IgD-negative memory B cell (primary cell): ENCODE measurements around the gene CPT1A. TPM values are rescaled to one million over a fixed set of nuclear protein-coding genes. Genes with fewer than 3 reads are reported as not detected.

Source experiments
- H3K27ac Mint-ChIP-seq, 3 donors: one replicate each; pipeline ENCODE4 v1.8.0; 2020 to 2022; ENCODE audit warnings: mild to moderate bottlenecking in 3 of 3, mixed read lengths in 3 of 3, moderate library complexity in 1 of 3
- H3K27me3 Mint-ChIP-seq: one replicate; pipeline ENCODE4 v1.8.0; 2021; ENCODE audit warnings: mixed read lengths
- H3K36me3 Mint-ChIP-seq: one replicate; pipeline ENCODE4 v1.8.0; 2020; ENCODE audit warnings: mild to moderate bottlenecking, mixed read lengths
- H3K4me1 Mint-ChIP-seq, 3 donors: one replicate each; pipeline ENCODE4 v1.8.0; 2020 to 2022; ENCODE audit warnings: mixed read lengths in 3 of 3, mild to moderate bottlenecking in 1 of 3
- H3K4me3 Mint-ChIP-seq, 4 donors: one replicate each; pipeline ENCODE4 v1.8.0; 2020 to 2022; ENCODE audit warnings: mild to moderate bottlenecking in 4 of 4, mixed read lengths in 4 of 4, moderate library complexity in 3 of 4
- H3K9me3 Mint-ChIP-seq, 3 donors: one replicate each; pipeline ENCODE4 v1.8.0; 2020 to 2021; ENCODE audit warnings: mixed read lengths in 3 of 3, mild to moderate bottlenecking in 1 of 3
- polyA plus RNA-seq: library from polyadenylated mRNA; unstranded; fragments of 300-500 nt; fragmentation: Illumina TruSeq; gene quantifications from one replicate; pipeline ENCODE4 v1.2.3, GENCODE V29; 2021

Gene CPT1A
- polyA plus RNA-seq, 1 donor from 2014 or later = 5.8 TPM

DNA sequence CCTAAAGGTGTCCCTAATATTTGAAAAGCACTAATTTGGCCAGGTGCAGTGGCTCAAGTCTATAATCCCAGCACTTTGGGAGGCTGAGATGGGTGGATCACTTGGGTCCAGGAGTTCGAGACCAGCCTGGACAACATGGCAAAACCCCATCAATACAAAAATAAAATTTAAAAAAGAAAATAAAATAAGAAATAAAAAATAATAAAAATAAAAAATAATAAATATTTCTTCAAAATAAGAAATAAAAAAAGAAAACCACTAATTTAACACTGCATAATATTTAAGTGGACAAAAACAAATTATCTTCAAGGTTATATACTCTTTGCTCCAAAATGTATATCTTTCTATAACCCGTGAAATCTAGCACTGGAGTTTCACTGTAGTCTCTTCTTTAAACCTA lies 32.9 kb downstream of the CPT1A start:
- H3K27ac Mint-ChIP-seq = no peak overlapping the region
- H3K4me1 Mint-ChIP-seq = peaks cover 0 to 5% (median 0%) of the 10 kb centered on the region in 3 donors
- H3K4me3 Mint-ChIP-seq = no peak overlapping the region
- peaks cover 5% of the 10 kb centered on the region for H3K36me3 Mint-ChIP-seq
- no peaks in the 10 kb centered on the region for H3K27me3 Mint-ChIP-seq
- H3K9me3 Mint-ChIP-seq = no peaks in the 10 kb centered on the region

- H3K27ac Mint-ChIP-seq = no peak overlapping the region
- H3K27me3 Mint-ChIP-seq = no peaks in the 10 kb centered on the region
- no peak overlapping the region for H3K4me3 Mint-ChIP-seq
- H3K9me3 Mint-ChIP-seq = no peaks in the 10 kb centered on the region
- no peaks in the 10 kb centered on the region for H3K36me3 Mint-ChIP-seq
- H3K4me1 Mint-ChIP-seq = peaks cover 0 to 3% (median 0%) of the 10 kb centered on the region in 3 donors
Measured at GRCh38 chr11:68806931-68807844, 34.5 kb downstream of the CPT1A start.

DNA sequence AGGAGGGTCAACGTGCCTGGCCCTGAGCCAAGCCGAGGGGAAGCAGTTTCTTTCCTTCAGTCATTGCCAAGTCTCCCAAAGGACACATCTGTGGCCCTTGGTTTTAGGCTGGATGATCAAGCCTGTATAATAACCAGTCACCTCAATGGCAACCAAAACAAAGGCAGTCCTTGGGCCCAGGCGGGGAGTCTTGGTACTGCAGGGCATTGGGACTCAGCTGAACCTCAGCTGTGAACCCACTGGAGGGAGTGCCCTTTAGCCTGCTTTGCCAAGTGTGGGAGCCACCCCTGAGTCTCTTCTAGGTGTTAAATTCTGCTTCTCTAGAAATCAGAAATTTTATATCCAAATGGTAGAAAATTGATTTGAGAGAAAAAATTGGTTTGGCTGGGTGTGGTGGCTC lies 36.9 kb downstream of the CPT1A start:
- H3K4me1 Mint-ChIP-seq = peaks cover 0 to 3% (median 0%) of the 10 kb centered on the region in 3 donors
- H3K27ac Mint-ChIP-seq = no peak overlapping the region
- no peaks in the 10 kb centered on the region for H3K27me3 Mint-ChIP-seq
- H3K9me3 Mint-ChIP-seq = no peaks in the 10 kb centered on the region
- H3K36me3 Mint-ChIP-seq = peaks cover 3% of the 10 kb centered on the region
- H3K4me3 Mint-ChIP-seq = no peak overlapping the region

DNA sequence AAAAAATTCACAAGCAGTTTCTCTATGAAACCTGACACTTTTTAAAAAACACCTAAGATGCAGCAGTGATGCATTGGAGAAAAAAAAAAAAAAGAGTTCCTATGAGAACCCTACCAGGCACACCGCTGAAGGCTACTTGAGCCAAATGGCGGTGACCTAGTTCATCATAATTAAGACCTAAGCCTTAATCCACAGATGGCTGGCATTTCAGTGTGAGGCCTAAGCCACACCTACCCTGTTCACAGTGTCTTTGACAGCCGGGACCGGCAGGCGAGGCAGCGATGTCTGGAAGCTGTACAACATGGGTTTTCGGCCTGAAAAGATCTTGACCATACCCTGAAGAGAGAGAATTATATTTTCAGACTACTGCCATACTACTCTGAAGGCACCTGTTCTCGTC lies 38.0 kb downstream of the CPT1A start:
- Mint-ChIP-seq H3K9me3 (no peaks in the 10 kb centered on the region), H3K4me1 (no peaks in the 10 kb centered on the region), H3K36me3 (peaks cover 3% of the 10 kb centered on the region), H3K27ac (no peak overlapping the region), H3K27me3 (no peaks in the 10 kb centered on the region), H3K4me3 (no peak overlapping the region)

DNA sequence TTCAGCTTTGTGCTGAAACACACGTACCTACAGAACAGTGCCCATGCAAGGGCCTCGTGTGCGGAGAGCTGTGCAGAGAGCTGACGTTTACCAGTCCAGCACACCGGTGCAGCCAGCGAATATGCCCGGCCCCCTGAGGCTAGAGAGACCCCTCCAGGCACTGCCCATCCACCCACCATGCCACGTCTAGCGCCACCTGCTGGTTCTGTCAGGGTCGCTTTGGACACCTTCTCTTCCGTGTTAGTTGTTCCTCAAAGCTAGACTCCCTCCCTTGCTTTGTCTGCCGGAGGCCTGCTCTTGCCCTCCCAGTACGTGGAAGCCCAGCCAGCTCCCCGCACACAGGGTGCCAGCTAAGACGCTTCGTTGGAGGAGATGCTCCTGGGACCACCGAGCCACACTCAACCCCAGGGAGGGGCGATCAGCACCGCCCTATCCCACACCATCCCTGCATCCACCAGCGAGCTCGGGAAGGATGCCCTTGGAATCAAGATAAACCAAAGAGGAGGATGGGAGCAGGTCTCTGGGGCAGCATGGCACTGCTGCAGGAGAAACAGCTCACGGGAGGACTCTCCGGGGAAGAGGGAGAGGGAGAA lies 43.4 kb downstream of the CPT1A start:
- no peaks in the 10 kb centered on the region for H3K4me1 Mint-ChIP-seq
- H3K36me3 Mint-ChIP-seq = peaks cover 7% of the 10 kb centered on the region
- H3K27ac Mint-ChIP-seq = no peak overlapping the region
- H3K4me3 Mint-ChIP-seq = no peak overlapping the region
- no peaks in the 10 kb centered on the region for H3K27me3 Mint-ChIP-seq
- H3K9me3 Mint-ChIP-seq = no peaks in the 10 kb centered on the region

DNA sequence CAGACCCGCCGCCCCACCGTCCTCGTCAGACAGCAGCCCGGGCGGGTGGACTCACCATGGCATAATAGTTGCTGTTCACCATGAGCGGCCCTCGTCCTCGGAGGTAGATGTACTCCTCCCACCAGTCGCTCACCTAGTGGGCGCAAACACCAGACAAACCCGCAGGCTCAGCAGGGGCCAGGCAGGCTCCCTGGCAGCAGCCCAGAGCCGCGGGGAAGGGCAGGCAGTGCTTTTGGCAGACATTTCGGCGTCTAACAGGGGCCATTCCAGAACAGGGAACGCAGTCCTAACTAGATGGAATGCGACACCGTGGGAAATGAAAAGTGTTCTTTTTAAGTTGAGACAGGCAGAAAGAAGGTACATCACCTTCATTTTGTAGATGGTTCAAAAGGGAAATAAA lies 44.9 kb downstream of the CPT1A start:
- no peak overlapping the region for H3K27ac Mint-ChIP-seq
- H3K4me3 Mint-ChIP-seq = no peak overlapping the region
- H3K4me1 Mint-ChIP-seq = no peaks in the 10 kb centered on the region
- H3K27me3 Mint-ChIP-seq = no peaks in the 10 kb centered on the region
- H3K36me3 Mint-ChIP-seq = peaks cover 5% of the 10 kb centered on the region
- no peaks in the 10 kb centered on the region for H3K9me3 Mint-ChIP-seq

- no peak overlapping the region for H3K4me3 Mint-ChIP-seq
- H3K36me3 Mint-ChIP-seq = peaks cover 4% of the 10 kb centered on the region
- H3K4me1 Mint-ChIP-seq = no peaks in the 10 kb centered on the region
- no peak overlapping the region for H3K27ac Mint-ChIP-seq
- no peaks in the 10 kb centered on the region for H3K9me3 Mint-ChIP-seq
- no peaks in the 10 kb centered on the region for H3K27me3 Mint-ChIP-seq
Measured at GRCh38 chr11:68792400-68792966, 49.2 kb downstream of the CPT1A start.

DNA sequence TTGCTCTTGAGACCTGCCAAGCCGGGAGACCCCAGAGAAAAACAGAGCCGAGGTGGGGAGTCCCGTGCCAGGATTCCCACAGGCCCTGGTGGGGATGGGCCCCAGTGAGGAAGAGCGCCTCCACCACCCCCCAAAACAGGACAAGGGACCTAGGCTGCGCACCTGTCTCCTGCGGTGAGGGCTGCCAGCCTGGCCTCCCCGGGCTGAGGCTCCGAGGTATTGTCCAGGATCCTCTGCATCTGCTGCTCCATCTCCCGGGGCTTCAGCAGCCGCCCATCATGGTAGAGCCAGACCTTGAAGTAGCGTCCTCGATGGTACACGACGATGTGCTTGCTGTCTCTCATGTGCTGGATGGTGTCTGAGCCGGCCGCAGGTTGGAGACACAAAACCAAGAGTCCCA lies 57.1 kb downstream of the CPT1A start:
- Mint-ChIP-seq H3K36me3 (peaks cover 2% of the 10 kb centered on the region), H3K27me3 (no peaks in the 10 kb centered on the region), H3K9me3 (no peaks in the 10 kb centered on the region), H3K27ac (no peak overlapping the region), H3K4me3 (no peak overlapping the region), H3K4me1 (no peaks in the 10 kb centered on the region)

DNA sequence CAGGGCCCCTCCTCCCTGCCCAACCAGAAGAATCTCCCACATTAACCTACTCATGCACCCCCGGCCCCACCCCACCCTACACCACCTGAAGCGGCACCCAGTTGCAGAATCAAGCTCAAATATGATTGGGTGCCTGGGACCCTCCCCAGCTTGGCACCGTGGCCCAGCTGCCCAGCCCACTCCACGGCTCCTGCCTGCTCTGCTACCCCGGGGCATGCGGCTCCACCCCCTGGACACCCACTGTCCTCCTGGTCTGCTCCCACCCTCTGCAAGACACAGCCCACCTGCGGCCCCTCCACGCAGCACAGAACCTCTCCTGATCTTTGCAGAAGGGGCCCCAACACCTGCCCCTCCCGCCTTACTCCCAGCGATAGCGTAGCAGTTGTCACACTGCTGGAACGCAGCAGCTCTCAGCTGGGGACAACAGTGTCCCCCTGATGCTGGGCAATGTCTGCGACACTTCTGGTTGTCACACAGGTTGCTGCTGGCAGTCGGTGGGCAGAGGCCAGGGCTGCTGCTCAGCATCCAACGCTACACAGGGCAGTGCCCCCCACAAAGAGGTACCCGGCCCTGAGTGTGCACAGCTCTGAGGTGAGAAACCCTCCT lies 58.4 kb downstream of the CPT1A start:
- H3K9me3 Mint-ChIP-seq = no peaks in the 10 kb centered on the region
- H3K4me1 Mint-ChIP-seq = no peaks in the 10 kb centered on the region
- peaks cover 5% of the 10 kb centered on the region for H3K36me3 Mint-ChIP-seq
- no peak overlapping the region for H3K27ac Mint-ChIP-seq
- H3K4me3 Mint-ChIP-seq = no peak overlapping the region
- no peaks in the 10 kb centered on the region for H3K27me3 Mint-ChIP-seq

DNA sequence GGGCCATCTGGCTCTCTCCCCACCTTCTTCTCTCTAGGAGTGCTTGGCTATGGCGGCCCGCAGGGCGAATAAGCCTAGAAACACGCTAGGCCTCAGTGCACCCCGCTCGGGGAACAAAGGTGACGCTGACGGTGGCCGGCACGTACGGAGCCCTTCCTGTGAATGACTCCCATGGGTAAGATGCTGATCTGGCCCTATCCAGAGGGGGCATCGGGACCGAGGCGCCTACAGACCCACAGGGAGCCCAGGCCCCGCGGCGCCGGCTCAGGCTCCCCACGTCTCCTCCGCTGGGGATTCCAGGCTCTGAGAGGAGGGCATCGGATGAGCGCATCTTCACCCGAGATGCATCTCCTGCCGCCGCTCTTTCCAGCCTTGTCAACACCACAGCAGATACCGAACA lies 59.0 kb downstream of the CPT1A start:
- Mint-ChIP-seq H3K36me3 (peaks cover 5% of the 10 kb centered on the region), H3K27me3 (no peaks in the 10 kb centered on the region), H3K9me3 (no peaks in the 10 kb centered on the region), H3K4me3 (no peak overlapping the region), H3K27ac (no peak overlapping the region), H3K4me1 (no peaks in the 10 kb centered on the region)

DNA sequence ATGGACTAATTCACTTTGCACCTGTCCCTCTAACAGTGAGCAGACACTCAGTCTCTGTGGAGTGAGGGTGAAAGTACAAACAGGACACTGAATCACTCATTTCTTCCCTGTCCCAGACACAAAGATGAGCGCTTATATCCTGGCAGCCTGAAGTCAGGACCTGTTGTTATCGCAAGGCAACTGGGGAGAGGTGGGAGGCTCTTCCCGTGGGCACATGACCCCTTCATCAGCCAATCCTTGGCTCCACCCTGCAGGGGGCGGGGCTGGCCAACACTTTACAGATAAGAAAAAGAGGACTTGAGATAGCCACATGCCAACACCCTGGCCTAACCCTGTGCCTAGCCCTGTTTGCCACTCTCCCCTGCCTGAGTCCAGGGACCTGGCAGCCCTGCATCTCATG lies 60.9 kb downstream of the CPT1A start:
- Mint-ChIP-seq H3K36me3 (peaks cover 3% of the 10 kb centered on the region), H3K27ac (peak overlapping the region in 1 of 3 donors; percentile 74)

DNA sequence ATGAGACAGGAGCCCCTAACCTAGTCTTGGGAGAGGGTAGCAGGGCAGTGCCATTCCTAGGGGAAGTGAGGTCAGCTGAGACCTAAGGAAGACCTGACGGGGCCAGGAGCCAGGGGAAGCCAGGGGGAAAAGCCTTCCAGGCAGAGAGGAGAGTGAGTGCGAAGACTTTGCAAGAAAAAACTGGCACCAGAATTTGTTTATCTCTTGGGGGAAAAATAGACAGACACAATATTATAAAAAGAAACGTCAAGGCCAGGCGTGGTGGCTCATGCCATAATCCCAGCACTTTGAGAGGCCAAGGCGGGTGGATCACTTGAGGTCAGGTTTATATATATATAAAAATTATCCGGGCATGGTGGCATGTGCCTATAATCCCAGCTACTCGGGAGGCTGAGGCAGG lies 63.5 kb downstream of the CPT1A start:
- Mint-ChIP-seq H3K4me3 (no peak overlapping the region), H3K27me3 (no peaks in the 10 kb centered on the region), H3K9me3 (no peaks in the 10 kb centered on the region), H3K4me1 (no peaks in the 10 kb centered on the region), H3K36me3 (peaks cover 10% of the 10 kb centered on the region), H3K27ac (no peak overlapping the region)

More for the DNA sequence above, 60.9 kb downstream of the CPT1A start:
- no peaks in the 10 kb centered on the region for H3K4me1 Mint-ChIP-seq
- no peaks in the 10 kb centered on the region for H3K9me3 Mint-ChIP-seq
- H3K27me3 Mint-ChIP-seq = no peaks in the 10 kb centered on the region
- no peak overlapping the region for H3K4me3 Mint-ChIP-seq

DNA sequence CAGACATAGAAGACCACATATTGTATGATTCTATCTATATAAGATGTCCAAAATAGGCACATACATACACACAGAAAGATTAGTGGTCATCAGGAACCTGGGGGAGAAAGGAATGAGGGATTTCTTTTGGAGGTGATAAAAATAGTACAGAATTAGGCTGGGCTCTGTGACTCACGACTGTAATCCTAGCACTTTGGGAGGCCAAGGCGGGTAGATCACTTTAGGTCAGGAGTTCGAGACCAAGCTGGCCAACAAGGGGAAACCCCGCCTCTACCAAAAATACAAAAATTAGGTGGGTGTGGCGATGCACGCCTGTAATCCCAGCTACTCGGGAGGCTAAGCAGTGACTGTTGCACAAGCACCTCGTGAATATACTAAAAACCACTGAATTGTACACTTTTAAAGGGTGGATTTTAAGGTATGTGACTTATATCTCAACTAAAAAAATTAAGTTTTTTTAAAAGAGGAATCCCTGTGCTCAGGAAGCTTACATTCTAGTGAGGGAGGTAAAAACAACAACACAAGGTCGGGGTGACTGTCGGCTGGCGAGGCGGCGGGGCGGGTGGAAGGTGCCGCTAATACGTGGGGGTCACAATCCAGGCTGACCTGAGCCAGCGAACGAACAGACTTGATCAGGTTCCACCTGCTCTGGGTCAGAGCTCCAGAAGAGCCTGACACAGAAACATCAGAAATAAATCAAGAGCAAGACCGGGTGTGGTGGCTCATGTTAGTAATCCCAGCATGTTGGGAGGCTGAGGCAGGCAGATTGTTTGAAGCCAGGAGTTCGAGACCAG lies 65.1 kb downstream of the CPT1A start:
- H3K9me3 Mint-ChIP-seq = no peaks in the 10 kb centered on the region
- H3K36me3 Mint-ChIP-seq = peaks cover 11% of the 10 kb centered on the region
- no peaks in the 10 kb centered on the region for H3K27me3 Mint-ChIP-seq
- no peak overlapping the region for H3K27ac Mint-ChIP-seq
- H3K4me3 Mint-ChIP-seq = no peak overlapping the region
- H3K4me1 Mint-ChIP-seq = no peaks in the 10 kb centered on the region

DNA sequence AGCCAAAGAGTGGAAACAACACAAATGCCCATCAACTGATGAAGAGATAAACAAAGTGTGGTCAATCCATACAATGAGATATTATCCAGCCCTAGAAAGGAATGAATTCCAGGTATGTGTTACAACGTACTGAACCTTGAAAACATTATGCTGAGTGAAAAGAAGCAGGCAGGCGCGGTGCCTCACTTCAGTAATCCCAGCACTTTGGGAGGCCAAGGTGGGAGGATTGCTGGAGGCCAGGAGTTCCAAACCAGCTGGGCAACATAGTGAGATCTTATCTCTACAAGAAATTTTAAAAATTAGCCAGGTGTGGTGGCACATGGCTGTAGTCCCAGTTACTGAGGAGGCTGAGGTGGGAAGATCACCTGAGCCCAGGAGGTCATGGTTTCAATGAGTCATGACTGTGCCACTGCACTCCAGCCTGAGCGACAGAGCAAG lies 65.7 kb downstream of the CPT1A start:
- H3K36me3 Mint-ChIP-seq = peaks cover 11% of the 10 kb centered on the region
- H3K4me1 Mint-ChIP-seq = no peaks in the 10 kb centered on the region
- H3K4me3 Mint-ChIP-seq = no peak overlapping the region
- no peaks in the 10 kb centered on the region for H3K9me3 Mint-ChIP-seq
- no peaks in the 10 kb centered on the region for H3K27me3 Mint-ChIP-seq
- no peak overlapping the region for H3K27ac Mint-ChIP-seq

DNA sequence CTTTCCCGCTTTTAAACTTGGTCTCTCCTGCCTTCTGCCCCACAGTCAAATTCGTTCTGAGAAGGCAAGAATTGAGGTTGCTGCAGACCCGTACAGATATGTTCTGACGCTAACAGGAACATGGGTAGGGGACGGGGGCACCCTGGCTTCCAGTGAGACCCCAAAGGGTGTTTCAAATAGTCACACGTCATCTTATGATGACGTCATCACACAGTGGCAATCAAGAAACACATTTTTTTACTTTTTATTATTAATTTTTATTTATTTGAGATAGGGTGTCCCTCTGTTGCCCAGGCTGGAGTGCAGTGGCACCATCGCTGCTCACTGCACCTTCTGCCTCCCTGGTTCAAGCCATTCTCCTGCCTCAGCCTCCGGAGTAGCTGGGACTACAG lies 67.5 kb downstream of the CPT1A start:
- Mint-ChIP-seq H3K36me3 (peaks cover 16% of the 10 kb centered on the region), H3K4me1 (no peaks in the 10 kb centered on the region), H3K27me3 (no peaks in the 10 kb centered on the region), H3K4me3 (no peak overlapping the region), H3K9me3 (no peaks in the 10 kb centered on the region), H3K27ac (no peak overlapping the region)
